WTC11 (cell line): ENCODE results near the gene STX2. TPM values are rescaled to one million over a fixed set of nuclear protein-coding genes. Genes with fewer than 3 reads are reported as not detected.

Experiments
- ATAC-seq: fragments of 200-7000 bp; cut with Tn5 transposase; 2 replicates; pipeline ENCODE4 v1.10.0; 2021; ENCODE audit warnings: mild to moderate bottlenecking, moderate library complexity
- CTCF ChIA-PET: fragments of 300-600 bp; sonication (Branson Sonifier 250); formaldehyde crosslinking; loops from one replicate; lab custom pipeline; 2021; ENCODE audit warnings: antibody characterized with exemption; lab: Charles Lee
- POLR2A ChIA-PET: fragments of 350-600 bp; sonication (Branson Sonifier 250); formaldehyde crosslinking; loops from one replicate; lab custom pipeline; 2021; ENCODE audit warnings: antibody characterized with exemption; lab: Charles Lee
- DNase-seq: peaks from one replicate; pipeline ENCODE4 v3.0.0; 2021; ENCODE audit warnings: low spot score
- H3K27ac Mint-ChIP-seq: 2 replicates; pipeline ENCODE4 v1.8.0; 2021; ENCODE audit warnings: mixed read lengths
- H3K27me3 Mint-ChIP-seq: 2 replicates; pipeline ENCODE4 v1.8.0; 2021; ENCODE audit warnings: low read depth, mild to moderate bottlenecking, moderate library complexity, mixed read lengths
- H3K36me3 Mint-ChIP-seq: 2 replicates; pipeline ENCODE4 v1.8.0; 2021; ENCODE audit warnings: mixed read lengths
- H3K4me1 Mint-ChIP-seq: 2 replicates; pipeline ENCODE4 v1.8.0; 2022; ENCODE audit warnings: mixed read lengths
- H3K4me3 Mint-ChIP-seq: 2 replicates; pipeline ENCODE4 v1.8.0; 2021; ENCODE audit warnings: mild to moderate bottlenecking, moderate library complexity, mixed read lengths
- H3K9me3 Mint-ChIP-seq: 2 replicates; pipeline ENCODE4 v1.8.0; 2021; ENCODE audit warnings: mixed read lengths
- ELF4 ChIP-seq: sonication (generic); formaldehyde crosslinking; IDR thresholded peaks from 2 replicates; pipeline ENCODE4 v1.8.1; 2022; ENCODE audit warnings: low read depth, mild to moderate bottlenecking, moderate library complexity, missing genetic modification reagents
- FOXK1 ChIP-seq: sonication (generic); formaldehyde crosslinking; IDR thresholded peaks from 2 replicates; pipeline ENCODE4 v1.8.0; 2022; ENCODE audit warnings: mild to moderate bottlenecking, moderate library complexity, missing genetic modification reagents
- GRHL2 ChIP-seq: fragments of 250-450 bp; sonication (Bioruptor Pico); IDR thresholded peaks from 2 replicates; pipeline ENCODE4 v1.8.0; 2022; ENCODE audit warnings: mild to moderate bottlenecking, moderate library complexity; ENCODE audit not compliant: insufficient replicate concordance, severe bottlenecking
- MAX ChIP-seq: sonication (generic); formaldehyde crosslinking; IDR thresholded peaks from 2 replicates; pipeline ENCODE4 v1.8.0; 2022; ENCODE audit warnings: mild to moderate bottlenecking, missing genetic modification reagents
- NFATC4 ChIP-seq: fragments of 250-450 bp; sonication (Bioruptor Pico); IDR thresholded peaks from 2 replicates; pipeline ENCODE4 v1.9.0; 2021; ENCODE audit warnings: mild to moderate bottlenecking
- SMAD3 ChIP-seq: sonication (generic); formaldehyde crosslinking; IDR thresholded peaks from 2 replicates; pipeline ENCODE4 v1.8.0; 2022; ENCODE audit warnings: missing genetic modification reagents, mild to moderate bottlenecking, borderline replicate concordance
- SP1 ChIP-seq: sonication (generic); formaldehyde crosslinking; conservative IDR thresholded peaks from 2 replicates; pipeline ENCODE4 v1.8.1; 2022; ENCODE audit warnings: missing genetic modification reagents
- TCF7 ChIP-seq: sonication (generic); formaldehyde crosslinking; IDR thresholded peaks from 2 replicates; pipeline ENCODE4 v1.8.0; 2022; ENCODE audit warnings: mild to moderate bottlenecking, low read depth, missing genetic modification reagents, moderate library complexity
- TP53 ChIP-seq: sonication (generic); formaldehyde crosslinking; IDR thresholded peaks from 2 replicates; pipeline ENCODE4 v1.8.1; 2023; ENCODE audit warnings: mild to moderate bottlenecking, missing genetic modification reagents
- ZBTB43 ChIP-seq: sonication (generic); formaldehyde crosslinking; IDR thresholded peaks from 2 replicates; pipeline ENCODE4 v1.8.1; 2023; ENCODE audit warnings: mild to moderate bottlenecking, missing genetic modification reagents
- ZMAT4 ChIP-seq: fragments of 250-450 bp; sonication (Bioruptor Pico); IDR thresholded peaks from 2 replicates; pipeline ENCODE4 v1.9.0; 2021; ENCODE audit warnings: mild to moderate bottlenecking
- ZNF219 ChIP-seq: sonication (generic); formaldehyde crosslinking; IDR thresholded peaks from 2 replicates; pipeline ENCODE4 v1.8.0; 2023; ENCODE audit warnings: missing genetic modification reagents, mild to moderate bottlenecking, borderline replicate concordance
- ZNF423 ChIP-seq: fragments of 250-450 bp; sonication (Bioruptor Pico); IDR thresholded peaks from 2 replicates; pipeline ENCODE4 v2.1.2; 2022; ENCODE audit warnings: mild to moderate bottlenecking, moderate library complexity
- ZNF671 ChIP-seq: fragments of 250-450 bp; sonication (Bioruptor Pico); IDR thresholded peaks from 2 replicates; pipeline ENCODE4 v1.8.0; 2021; ENCODE audit warnings: mild to moderate bottlenecking
- total RNA-seq: library from RNA; stranded (reverse); gene quantifications from 3 replicates; pipeline ENCODE4 v1.2.3, GENCODE V29; 2021
- TF ChIP-seq, protein P1 (sequence below): sonication (generic); formaldehyde crosslinking; IDR thresholded peaks from 2 replicates; pipeline ENCODE4 v1.8.1; 2022; ENCODE audit warnings: mild to moderate bottlenecking, missing genetic modification reagents, moderate library complexity, borderline replicate concordance
- TF ChIP-seq, protein P2 (sequence below): fragments of 250-450 bp; sonication (Bioruptor Pico); conservative IDR thresholded peaks from 2 replicates; pipeline ENCODE4 v1.9.0; 2021; ENCODE audit warnings: mild to moderate bottlenecking
- TF ChIP-seq, protein P3 (sequence below): sonication (generic); formaldehyde crosslinking; IDR thresholded peaks from 2 replicates; pipeline ENCODE4 v1.8.0; 2023; ENCODE audit warnings: missing genetic modification reagents, mild to moderate bottlenecking, borderline replicate concordance
- TF ChIP-seq, protein P4 (sequence below): sonication (generic); formaldehyde crosslinking; conservative IDR thresholded peaks from 2 replicates; pipeline ENCODE4 v1.8.1; 2023; ENCODE audit warnings: mild to moderate bottlenecking, low read depth, missing genetic modification reagents, moderate library complexity

STX2 gene
- total RNA-seq, 1 experiment from 2014 or later: 22.7 TPM

- TF ChIP-seq, protein P1, sequence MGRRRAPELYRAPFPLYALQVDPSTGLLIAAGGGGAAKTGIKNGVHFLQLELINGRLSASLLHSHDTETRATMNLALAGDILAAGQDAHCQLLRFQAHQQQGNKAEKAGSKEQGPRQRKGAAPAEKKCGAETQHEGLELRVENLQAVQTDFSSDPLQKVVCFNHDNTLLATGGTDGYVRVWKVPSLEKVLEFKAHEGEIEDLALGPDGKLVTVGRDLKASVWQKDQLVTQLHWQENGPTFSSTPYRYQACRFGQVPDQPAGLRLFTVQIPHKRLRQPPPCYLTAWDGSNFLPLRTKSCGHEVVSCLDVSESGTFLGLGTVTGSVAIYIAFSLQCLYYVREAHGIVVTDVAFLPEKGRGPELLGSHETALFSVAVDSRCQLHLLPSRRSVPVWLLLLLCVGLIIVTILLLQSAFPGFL (CRISPR knock-in tag): no peak
- TF ChIP-seq NFATC4 (CRISPR knock-in tag): no peak
- TF ChIP-seq, protein P2, sequence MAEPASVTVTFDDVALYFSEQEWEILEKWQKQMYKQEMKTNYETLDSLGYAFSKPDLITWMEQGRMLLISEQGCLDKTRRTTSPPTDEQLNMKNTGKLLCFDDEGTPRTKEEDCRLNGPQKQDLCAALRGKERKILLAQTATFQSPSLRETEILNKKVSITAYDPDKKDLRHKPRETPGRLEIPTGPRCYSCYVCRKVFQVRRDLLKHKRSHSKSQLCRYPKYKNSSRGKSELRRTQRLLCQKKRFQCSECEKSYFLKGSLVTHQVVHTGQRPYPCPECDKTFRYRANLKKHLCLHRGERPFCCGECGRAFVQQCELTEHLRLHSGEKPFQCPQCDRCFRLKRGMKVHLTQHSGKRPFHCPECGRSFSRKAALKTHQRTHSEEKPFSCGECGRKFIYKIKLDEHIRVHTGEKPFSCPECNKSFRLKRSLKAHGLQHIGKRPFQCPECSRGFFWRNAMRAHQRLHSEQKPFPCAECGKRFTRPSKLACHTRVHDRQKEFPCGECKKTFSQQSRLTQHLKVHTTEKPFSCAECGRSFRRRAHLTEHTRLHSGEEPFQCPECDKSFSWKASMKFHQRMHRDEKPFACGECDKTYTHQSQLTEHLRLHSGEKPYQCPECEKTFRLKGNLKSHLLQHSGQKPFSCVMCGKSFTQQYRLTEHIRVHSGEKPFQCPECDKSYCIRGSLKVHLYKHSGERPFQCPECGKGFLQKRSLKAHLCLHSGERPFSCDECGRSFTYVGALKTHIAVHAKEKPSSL (CRISPR knock-in tag): no peak
- no peak for TF ChIP-seq TP53 (CRISPR knock-in tag)
- no peak for TF ChIP-seq ZNF219
- no peak for TF ChIP-seq MAX (CRISPR knock-in tag)
- no peak for TF ChIP-seq ZNF423 (CRISPR knock-in tag)
- no peak for TF ChIP-seq ZMAT4
- TF ChIP-seq SMAD3 (CRISPR knock-in tag): no peak
- TF ChIP-seq, protein P3, sequence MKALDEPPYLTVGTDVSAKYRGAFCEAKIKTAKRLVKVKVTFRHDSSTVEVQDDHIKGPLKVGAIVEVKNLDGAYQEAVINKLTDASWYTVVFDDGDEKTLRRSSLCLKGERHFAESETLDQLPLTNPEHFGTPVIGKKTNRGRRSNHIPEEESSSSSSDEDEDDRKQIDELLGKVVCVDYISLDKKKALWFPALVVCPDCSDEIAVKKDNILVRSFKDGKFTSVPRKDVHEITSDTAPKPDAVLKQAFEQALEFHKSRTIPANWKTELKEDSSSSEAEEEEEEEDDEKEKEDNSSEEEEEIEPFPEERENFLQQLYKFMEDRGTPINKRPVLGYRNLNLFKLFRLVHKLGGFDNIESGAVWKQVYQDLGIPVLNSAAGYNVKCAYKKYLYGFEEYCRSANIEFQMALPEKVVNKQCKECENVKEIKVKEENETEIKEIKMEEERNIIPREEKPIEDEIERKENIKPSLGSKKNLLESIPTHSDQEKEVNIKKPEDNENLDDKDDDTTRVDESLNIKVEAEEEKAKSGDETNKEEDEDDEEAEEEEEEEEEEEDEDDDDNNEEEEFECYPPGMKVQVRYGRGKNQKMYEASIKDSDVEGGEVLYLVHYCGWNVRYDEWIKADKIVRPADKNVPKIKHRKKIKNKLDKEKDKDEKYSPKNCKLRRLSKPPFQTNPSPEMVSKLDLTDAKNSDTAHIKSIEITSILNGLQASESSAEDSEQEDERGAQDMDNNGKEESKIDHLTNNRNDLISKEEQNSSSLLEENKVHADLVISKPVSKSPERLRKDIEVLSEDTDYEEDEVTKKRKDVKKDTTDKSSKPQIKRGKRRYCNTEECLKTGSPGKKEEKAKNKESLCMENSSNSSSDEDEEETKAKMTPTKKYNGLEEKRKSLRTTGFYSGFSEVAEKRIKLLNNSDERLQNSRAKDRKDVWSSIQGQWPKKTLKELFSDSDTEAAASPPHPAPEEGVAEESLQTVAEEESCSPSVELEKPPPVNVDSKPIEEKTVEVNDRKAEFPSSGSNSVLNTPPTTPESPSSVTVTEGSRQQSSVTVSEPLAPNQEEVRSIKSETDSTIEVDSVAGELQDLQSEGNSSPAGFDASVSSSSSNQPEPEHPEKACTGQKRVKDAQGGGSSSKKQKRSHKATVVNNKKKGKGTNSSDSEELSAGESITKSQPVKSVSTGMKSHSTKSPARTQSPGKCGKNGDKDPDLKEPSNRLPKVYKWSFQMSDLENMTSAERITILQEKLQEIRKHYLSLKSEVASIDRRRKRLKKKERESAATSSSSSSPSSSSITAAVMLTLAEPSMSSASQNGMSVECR (CRISPR knock-in tag): no peak
- no peak for TF ChIP-seq SP1 (CRISPR knock-in tag)
- no peak for TF ChIP-seq GRHL2
- TF ChIP-seq TCF7 (CRISPR knock-in tag): no peak
- TF ChIP-seq, protein P4, sequence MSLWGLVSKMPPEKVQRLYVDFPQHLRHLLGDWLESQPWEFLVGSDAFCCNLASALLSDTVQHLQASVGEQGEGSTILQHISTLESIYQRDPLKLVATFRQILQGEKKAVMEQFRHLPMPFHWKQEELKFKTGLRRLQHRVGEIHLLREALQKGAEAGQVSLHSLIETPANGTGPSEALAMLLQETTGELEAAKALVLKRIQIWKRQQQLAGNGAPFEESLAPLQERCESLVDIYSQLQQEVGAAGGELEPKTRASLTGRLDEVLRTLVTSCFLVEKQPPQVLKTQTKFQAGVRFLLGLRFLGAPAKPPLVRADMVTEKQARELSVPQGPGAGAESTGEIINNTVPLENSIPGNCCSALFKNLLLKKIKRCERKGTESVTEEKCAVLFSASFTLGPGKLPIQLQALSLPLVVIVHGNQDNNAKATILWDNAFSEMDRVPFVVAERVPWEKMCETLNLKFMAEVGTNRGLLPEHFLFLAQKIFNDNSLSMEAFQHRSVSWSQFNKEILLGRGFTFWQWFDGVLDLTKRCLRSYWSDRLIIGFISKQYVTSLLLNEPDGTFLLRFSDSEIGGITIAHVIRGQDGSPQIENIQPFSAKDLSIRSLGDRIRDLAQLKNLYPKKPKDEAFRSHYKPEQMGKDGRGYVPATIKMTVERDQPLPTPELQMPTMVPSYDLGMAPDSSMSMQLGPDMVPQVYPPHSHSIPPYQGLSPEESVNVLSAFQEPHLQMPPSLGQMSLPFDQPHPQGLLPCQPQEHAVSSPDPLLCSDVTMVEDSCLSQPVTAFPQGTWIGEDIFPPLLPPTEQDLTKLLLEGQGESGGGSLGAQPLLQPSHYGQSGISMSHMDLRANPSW: no peak
- no peak for TF ChIP-seq FOXK1 (CRISPR knock-in tag)
- no peak for TF ChIP-seq ZBTB43 (CRISPR knock-in tag)
- no peak for TF ChIP-seq ELF4 (CRISPR knock-in tag)
- TF ChIP-seq ZNF671 (CRISPR knock-in tag): no peak
- TF ChIP-seq, all 79 proteins: peak for 0
- POLR2A ChIA-PET: no interaction called here
- CTCF ChIA-PET: no interaction called here
- Mint-ChIP-seq H3K9me3 (peaks cover 13% of the 10 kb centered on the region), H3K27ac (peak overlapping the region; percentile 9), H3K4me1 (peaks cover 14% of the 10 kb centered on the region), H3K36me3 (peaks cover 6% of the 10 kb centered on the region), H3K27me3 (no peaks in the 10 kb centered on the region), H3K4me3 (no peak overlapping the region)
- DNase-seq (no peak), ATAC-seq (no peak)
Observed at GRCh38 chr12:130847112-130847511, 8.1 kb upstream of the STX2 start.
